Prostate gland (tissue), 2 donors: ENCODE results near the gene ABLIM1. TPM values are rescaled to one million over a fixed set of nuclear protein-coding genes. Genes with fewer than 3 reads are reported as not detected.

ENCODE experiments used
- DNase-seq: peaks from one replicate; pipeline ENCODE4 v3.0.0-alpha.2; 2019; ENCODE audit warnings: low spot score
- H3K27ac ChIP-seq, 2 donors: fragments of 200-600 bp; sonication (generic); 2 replicates each; pipeline ENCODE4 v1.5.1; 2017 to 2019
- H3K27me3 ChIP-seq: fragments of 200-600 bp; sonication (generic); replicated peaks from 2 replicates; pipeline ENCODE4 v1.5.1; 2019; ENCODE audit not compliant: insufficient read depth
- H3K36me3 ChIP-seq, 2 donors: fragments of 200-600 bp; sonication (generic); 1 replicate in 1 of 2; 2 replicates in 1 of 2; pipeline versions ENCODE4 v1.5.1 to v1.8.1; 2017 to 2019
- H3K4me1 ChIP-seq: fragments of 200-600 bp; sonication (generic); replicated peaks from 2 replicates; pipeline ENCODE4 v1.5.1; 2019
- H3K4me3 ChIP-seq, 2 donors: fragments of 200-600 bp; sonication (generic); 2 replicates each; pipeline ENCODE4 v1.5.1; 2017 to 2019
- H3K9me3 ChIP-seq: fragments of 200-600 bp; sonication (generic); 2 replicates; pipeline ENCODE4 v1.5.1; 2017
- POLR2A ChIP-seq: fragments of 450-650 bp; IDR thresholded peaks from one replicate; pipeline ENCODE4 v1.6.1; 2016; ENCODE audit warnings: antibody characterized with exemption, mild to moderate bottlenecking
- POLR2AphosphoS5 ChIP-seq: sonication (generic); formaldehyde crosslinking; IDR thresholded peaks from one replicate; pipeline ENCODE4 v1.6.1; 2017; ENCODE audit warnings: antibody characterized with exemption
- WGBS: methylation state at CpG from one replicate; pipeline ENCODE4 v1.1.5; 2018; 5-methylcytosine and 5-hydroxymethylcytosine counted together
- intact Hi-C: fragments of 100-400 bp; cut with DNase I; formaldehyde crosslinking; loops from one replicate; pipeline ENCODE4 v1.14.2; 2022
- total RNA-seq, 2 donors: library from RNA; depleted of rRNA; stranded (reverse); fragments of >200 nt; gene quantifications; one replicate each; pipeline ENCODE4 v1.1.0, GENCODE V29; 2016
- TF ChIP-seq, protein P1 (sequence below), 4 experiments: fragments of 200-600 bp in 2 of 4; fragments of 450-650 bp in 2 of 4; sonication (generic) in 2 of 4; IDR thresholded peaks; 1 replicate in 3 of 4; 2 replicates in 1 of 4; pipeline ENCODE4 v1.5.1; 2016 to 2019; ENCODE audit warnings: antibody characterized with exemption in 4 of 4, mild to moderate bottlenecking in 2 of 4, moderate library complexity in 2 of 4

Gene ABLIM1
- total RNA-seq, 2 donors from 2014 or later = 43.9 to 138 TPM

DNA sequence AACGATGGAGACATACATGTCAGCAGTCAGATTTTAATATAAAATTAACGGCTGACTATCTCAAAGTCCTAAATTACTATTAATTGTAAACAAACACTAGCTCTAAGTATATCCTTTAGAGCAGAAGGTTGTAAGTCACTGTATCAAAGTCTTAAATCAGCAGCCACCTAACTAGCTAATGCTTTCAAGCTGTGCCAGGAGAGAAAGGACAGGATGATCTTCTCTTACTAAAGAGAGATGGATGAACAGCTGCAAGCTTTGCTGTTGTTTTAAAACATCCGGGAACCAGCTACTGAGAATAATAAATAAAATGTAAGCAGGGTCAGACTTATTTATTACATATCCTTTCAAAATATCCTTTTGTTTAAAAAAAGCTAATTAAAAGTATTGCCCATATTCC, 24.0 kb upstream of the ABLIM1 start:
- 6% methylated on average over 3 of the region's 3 CpGs for WGBS
- intact Hi-C loops = no loop called here
- H3K27ac ChIP-seq = no peak overlapping the region
- TF ChIP-seq, protein P1, sequence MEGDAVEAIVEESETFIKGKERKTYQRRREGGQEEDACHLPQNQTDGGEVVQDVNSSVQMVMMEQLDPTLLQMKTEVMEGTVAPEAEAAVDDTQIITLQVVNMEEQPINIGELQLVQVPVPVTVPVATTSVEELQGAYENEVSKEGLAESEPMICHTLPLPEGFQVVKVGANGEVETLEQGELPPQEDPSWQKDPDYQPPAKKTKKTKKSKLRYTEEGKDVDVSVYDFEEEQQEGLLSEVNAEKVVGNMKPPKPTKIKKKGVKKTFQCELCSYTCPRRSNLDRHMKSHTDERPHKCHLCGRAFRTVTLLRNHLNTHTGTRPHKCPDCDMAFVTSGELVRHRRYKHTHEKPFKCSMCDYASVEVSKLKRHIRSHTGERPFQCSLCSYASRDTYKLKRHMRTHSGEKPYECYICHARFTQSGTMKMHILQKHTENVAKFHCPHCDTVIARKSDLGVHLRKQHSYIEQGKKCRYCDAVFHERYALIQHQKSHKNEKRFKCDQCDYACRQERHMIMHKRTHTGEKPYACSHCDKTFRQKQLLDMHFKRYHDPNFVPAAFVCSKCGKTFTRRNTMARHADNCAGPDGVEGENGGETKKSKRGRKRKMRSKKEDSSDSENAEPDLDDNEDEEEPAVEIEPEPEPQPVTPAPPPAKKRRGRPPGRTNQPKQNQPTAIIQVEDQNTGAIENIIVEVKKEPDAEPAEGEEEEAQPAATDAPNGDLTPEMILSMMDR (IDR thresholded peaks at IDR 0.05) = no peak
- TF ChIP-seq POLR2AphosphoS5 = no peak
- no peak for TF ChIP-seq POLR2A
- no peak overlapping the region for H3K4me3 ChIP-seq
- H3K27me3 ChIP-seq = no peaks in the 10 kb centered on the region
- no peak for DNase-seq
- H3K9me3 ChIP-seq = no peaks in the 10 kb centered on the region
- no peaks in the 10 kb centered on the region for H3K4me1 ChIP-seq
- no peaks in the 10 kb centered on the region for H3K36me3 ChIP-seq

DNA sequence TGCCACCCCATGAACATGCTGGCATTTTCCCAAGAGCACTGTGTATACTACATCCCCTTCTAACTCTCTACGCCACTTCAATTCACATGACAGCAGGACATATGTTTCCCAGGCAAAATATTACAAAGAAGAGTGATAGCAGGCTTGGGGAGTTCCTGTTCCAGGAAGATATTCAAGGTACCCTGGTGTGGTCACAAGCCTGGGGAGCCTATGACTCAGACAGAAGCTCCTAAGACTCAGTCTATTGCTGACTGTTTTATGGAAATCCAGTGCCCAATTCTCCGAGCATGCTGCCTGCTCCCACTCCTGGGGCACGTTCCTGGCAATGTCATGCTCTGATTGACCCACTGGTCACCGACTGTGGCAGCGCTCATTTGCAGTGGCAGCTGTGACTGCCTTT, 23.5 kb upstream of the ABLIM1 start:
- Histone ChIP-seq H3K27ac (no peak overlapping the region), H3K4me3 (no peak overlapping the region), H3K9me3 (no peaks in the 10 kb centered on the region), H3K36me3 (no peaks in the 10 kb centered on the region), H3K4me1 (no peaks in the 10 kb centered on the region), H3K27me3 (no peaks in the 10 kb centered on the region)
- WGBS = 46% methylated on average over 5 of the region's 5 CpGs
- intact Hi-C loops = no loop called here
- no peak for DNase-seq
- TF ChIP-seq POLR2AphosphoS5 = no peak
- TF ChIP-seq, protein P1 (IDR thresholded peaks at IDR 0.05) = no peak
- TF ChIP-seq POLR2A = no peak

DNA sequence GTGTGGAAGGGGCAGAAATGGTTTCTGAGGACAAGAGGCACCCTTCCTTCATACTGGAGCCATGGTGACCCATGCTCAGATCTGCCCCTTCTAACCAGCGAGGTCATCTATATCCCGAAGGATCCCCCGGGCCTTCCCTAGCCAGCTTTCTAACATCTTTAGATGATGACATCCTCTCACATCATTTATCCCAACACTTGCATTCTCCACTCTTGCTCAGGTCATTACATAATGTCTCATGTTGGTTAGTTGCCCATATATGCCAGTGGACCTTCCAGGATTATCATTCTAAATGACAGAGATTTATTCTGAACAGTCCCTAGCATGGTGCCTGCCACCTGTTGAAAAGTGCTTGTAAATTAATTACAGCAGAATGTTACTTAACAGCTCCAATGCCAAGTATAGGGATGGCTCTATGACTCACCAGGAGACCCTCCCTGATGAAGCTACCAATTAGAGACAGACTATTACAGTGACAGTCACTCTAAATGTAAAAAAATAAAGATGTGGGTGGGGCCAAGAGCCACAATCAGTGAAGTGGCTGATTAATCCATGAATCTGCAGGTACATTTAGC, 22.6 kb upstream of the ABLIM1 start:
- intact Hi-C loops = no loop called here
- Histone ChIP-seq H3K36me3 (no peaks in the 10 kb centered on the region), H3K9me3 (no peaks in the 10 kb centered on the region), H3K27ac (no peak overlapping the region), H3K27me3 (no peaks in the 10 kb centered on the region), H3K4me3 (no peak overlapping the region), H3K4me1 (no peaks in the 10 kb centered on the region)
- DNase-seq = no peak
- TF ChIP-seq, protein P1 (IDR thresholded peaks at IDR 0.05) = no peak
- TF ChIP-seq POLR2A = no peak
- WGBS = 96% methylated on average over 3 of the region's 3 CpGs

DNA sequence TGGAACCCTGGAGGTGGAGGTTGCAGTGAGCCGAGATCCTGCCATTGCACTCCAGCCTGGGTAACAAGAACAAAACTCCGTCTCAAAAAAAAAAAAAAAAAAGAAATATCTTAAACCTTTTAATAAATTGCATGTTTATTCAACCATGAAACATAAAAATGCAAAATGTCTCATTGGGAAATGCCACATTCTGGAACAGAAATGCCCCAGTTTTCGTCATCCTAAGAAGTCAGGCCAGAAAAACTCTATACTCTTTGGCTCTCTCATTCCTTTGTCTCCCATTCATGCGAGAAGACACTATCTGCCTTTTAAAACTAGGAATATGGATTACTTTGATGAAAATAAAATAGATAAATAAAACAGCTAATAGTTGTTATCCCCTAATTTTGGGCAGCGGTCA, 21.5 kb upstream of the ABLIM1 start:
- H3K9me3 ChIP-seq = no peaks in the 10 kb centered on the region
- no peaks in the 10 kb centered on the region for H3K36me3 ChIP-seq
- TF ChIP-seq POLR2AphosphoS5 (no peak), POLR2A (no peak)
- TF ChIP-seq, protein P1 (IDR thresholded peaks at IDR 0.05) = no peak
- intact Hi-C loops = no loop called here
- WGBS = 91% methylated on average over 5 of the region's 5 CpGs
- H3K27ac ChIP-seq = no peak overlapping the region
- H3K4me1 ChIP-seq = no peaks in the 10 kb centered on the region
- no peak overlapping the region for H3K4me3 ChIP-seq
- no peak for DNase-seq
- H3K27me3 ChIP-seq = no peaks in the 10 kb centered on the region

DNA sequence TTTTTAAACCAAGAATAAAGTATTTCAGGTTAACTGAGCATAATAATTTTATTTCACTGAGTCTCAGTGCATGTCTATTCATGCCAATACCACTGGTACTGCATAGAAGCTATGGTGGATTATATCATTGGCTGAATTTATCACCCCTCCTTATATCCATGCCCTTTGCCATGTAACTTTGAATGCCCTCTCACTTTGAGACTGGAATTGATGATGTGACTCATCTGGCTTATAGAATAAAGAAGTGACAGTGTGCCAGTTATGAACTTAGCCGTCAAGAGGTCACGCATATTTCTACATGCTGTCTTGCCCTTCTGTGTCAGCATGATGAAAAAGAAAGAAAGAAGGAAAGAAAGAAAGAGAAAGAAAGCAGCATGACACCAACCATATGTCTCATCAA, 20.7 kb upstream of the ABLIM1 start:
- no peak for TF ChIP-seq POLR2AphosphoS5
- 68% methylated on average over 2 of the region's 2 CpGs for WGBS
- no peaks in the 10 kb centered on the region for H3K9me3 ChIP-seq
- no peak overlapping the region for H3K27ac ChIP-seq
- no peaks in the 10 kb centered on the region for H3K4me1 ChIP-seq
- intact Hi-C loops = no loop called here
- H3K27me3 ChIP-seq = no peaks in the 10 kb centered on the region
- no peak for DNase-seq
- no peak overlapping the region for H3K4me3 ChIP-seq
- no peaks in the 10 kb centered on the region for H3K36me3 ChIP-seq
